Fibroblast of pulmonary artery (primary cell): Measurements from ENCODE around the gene SMNDC1.
"Not testable (repeated sequence)": the region's sequence is repeated elsewhere in the genome, so short reads cannot be mapped to it uniquely, and the experiment has no call there.

ENCODE experiments used
- DNase-seq: peaks from one replicate; pipeline ENCODE4 v3.0.0-alpha.2; 2010; ENCODE audit warnings: low read depth
- H3K4me3 ChIP-seq: replicated peaks from 2 replicates; pipeline ENCODE4 v1.5.1; 2011; ENCODE audit warnings: low read depth, mild to moderate bottlenecking, control low read depth, low read length, moderate library complexity
- CTCF ChIP-seq: IDR thresholded peaks from 2 replicates; pipeline ENCODE4 v1.5.1; 2011; ENCODE audit warnings: mild to moderate bottlenecking, control low read depth, low read length, inconsistent platforms; ENCODE audit errors: missing control alignments

Gene SMNDC1

DNA sequence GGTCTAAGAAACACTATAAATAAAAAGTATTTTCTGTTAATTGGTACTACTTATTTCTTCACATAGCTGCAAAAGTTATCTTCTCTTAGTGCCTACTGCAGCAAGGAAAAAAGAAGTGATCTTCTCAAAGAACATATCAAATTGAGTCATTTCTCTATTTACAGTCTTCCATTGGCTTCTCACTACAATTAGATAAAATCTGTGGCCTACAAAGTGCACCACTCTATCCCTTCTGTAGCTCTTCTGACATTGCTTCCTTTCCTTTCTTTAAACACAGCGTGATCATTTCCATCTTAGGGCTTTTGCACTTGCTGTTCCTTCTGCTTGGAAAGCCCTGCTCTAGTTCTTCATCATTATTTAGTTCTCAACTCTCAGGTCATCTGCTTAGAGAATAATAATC lies 52.6 kb downstream of the SMNDC1 start:
- no peak for DNase-seq
- H3K4me3 ChIP-seq = no peak overlapping the region
- no peak for TF ChIP-seq CTCF

DNA sequence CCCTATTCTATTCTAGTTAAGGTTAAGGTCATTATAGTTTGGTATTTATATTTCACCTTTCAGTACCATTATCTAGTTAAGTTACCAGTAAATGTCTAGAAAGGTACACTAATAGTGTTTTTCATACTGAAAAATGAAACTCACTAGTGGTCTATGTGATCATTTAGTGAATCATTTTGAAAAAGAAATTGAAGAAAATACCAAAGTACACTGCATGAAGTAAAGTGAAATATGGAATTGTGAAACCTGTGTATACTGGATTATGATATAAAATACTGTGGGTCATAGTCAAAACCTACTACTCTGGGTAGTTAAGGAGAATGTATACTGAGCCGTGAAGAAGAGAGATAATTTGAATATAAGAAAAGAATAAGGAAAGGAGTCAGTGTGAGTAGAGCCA lies 53.3 kb downstream of the SMNDC1 start:
- not testable (repeated sequence) for H3K4me3 ChIP-seq, DNase-seq

- not testable (repeated sequence) for DNase-seq, H3K4me3 ChIP-seq
These were observed 55.2 kb downstream of the SMNDC1 start for GRCh38 chr10:110249489-110249888.

DNA sequence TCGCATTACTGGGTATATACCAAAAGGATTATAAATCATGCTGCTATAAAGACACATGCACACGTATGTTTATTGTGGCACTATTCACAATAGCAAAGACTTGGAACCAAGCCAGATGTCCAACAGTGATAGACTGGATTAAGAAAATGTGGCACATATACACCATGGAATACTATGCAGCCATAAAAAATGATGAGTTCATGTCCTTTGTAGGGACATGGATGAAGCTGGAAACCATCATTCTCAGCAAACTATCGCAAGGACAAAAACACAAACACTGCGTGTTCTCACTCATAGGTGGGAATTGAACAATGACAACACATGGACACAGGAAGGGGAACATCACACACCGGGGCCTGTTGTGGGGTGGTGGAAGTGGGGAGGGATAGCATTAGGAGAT lies 56.9 kb downstream of the SMNDC1 start:
- DNase-seq, H3K4me3 ChIP-seq: not testable (repeated sequence)

- TF ChIP-seq CTCF = no peak
- no peak for DNase-seq
- H3K4me3 ChIP-seq = no peak overlapping the region
These were observed 60.2 kb downstream of the SMNDC1 start for GRCh38 chr10:110244550-110244949.

GRCh38 chr10:110242511-110242910 lies 62.2 kb downstream of the SMNDC1 start:
- H3K4me3 ChIP-seq = no peak overlapping the region
- TF ChIP-seq CTCF = no peak
- DNase-seq = no peak

GRCh38 chr10:110241841-110242240 lies 62.9 kb downstream of the SMNDC1 start:
- TF ChIP-seq CTCF = no peak
- no peak overlapping the region for H3K4me3 ChIP-seq
- DNase-seq = no peak

GRCh38 chr10:110241407-110241806 lies 63.3 kb downstream of the SMNDC1 start:
- no peak for TF ChIP-seq CTCF
- H3K4me3 ChIP-seq = no peak overlapping the region
- no peak for DNase-seq
